Stimulated activated CD4-positive, alpha-beta T cell treated with anti-CD3 and anti-CD28 coated beads, Interleukin-1b, Interleukin-23, amount 100 ng/mL, for 24 hours (primary cell): ENCODE measurements around the gene ITPRID2.
"Not testable (repeated sequence)": the region's sequence is repeated elsewhere in the genome, so short reads cannot be mapped to it uniquely, and the experiment has no call there.

Experiments used
- DNase-seq, 4 experiments: peaks; one replicate each; pipeline ENCODE4 v3.0.0-alpha.2; 2020; ENCODE audit warnings: low read depth in 4 of 4, low spot score in 1 of 4

Gene ITPRID2

DNA sequence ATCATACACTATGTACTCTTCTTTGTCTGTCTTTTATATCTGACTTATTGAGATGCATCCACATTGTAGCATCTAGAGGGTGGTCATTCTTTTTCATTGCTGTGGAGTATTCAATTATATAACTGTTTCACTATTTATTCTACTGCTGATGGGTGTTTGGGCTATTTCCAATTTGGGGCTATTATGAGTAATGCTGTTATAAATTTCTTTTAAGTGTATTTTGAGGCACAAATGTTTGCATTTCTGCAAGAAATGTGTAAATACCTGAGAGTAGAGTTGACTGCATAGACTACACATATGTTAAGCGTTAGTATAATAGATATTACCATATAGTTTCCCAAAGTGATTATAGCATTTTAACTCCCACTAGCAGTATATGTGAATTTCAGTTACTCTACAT lies 67.2 kb downstream of the ITPRID2 start:
- no peak for DNase-seq

DNA sequence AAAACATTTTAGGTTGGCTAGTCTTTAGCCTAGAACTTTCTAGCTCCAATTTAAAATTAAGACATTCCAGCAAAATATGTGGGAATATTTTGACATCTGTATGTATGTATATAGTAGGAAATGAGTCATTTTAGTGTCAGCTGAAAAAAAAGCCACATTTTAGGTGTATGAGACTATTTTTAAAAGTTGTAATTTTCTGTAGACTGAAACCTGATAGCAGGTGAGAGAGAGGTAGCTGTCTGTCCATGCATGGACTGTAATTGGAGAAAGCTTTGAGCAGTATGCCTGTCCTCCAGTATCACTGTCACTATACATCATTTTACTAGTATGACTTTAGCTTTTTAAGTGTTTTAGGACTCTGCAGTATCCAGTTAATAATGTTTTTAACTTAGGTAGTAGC lies 68.0 kb downstream of the ITPRID2 start:
- no peak for DNase-seq

GRCh38 chr2:181961167-181961566 lies 69.6 kb downstream of the ITPRID2 start:
- DNase-seq: not testable (repeated sequence)

DNA sequence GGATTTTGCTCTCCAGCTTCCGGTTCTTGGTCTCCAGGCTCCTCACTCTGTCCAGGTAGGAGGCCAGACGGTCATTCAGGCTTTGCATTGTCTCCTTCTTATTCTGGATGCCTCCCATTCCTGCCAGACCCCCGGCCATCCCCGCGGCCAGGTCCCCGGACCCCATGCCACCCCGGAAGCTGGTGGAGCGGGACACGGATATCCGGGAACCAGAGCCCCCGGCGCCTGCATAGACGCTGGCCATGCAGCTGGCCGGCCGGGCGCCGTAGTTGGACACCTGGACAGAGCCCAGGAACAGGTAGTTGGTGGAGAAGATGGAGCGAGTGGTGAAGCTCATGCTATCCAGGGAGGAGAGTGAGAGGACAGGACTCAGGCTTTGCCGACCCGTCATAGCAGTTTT lies 70.6 kb downstream of the ITPRID2 start:
- DNase-seq: no peak

- DNase-seq: no peak
Observed at GRCh38 chr2:181970160-181970794, 78.7 kb downstream of the ITPRID2 start.

- DNase-seq: no peak
Observed at GRCh38 chr2:181971032-181971431, 79.5 kb downstream of the ITPRID2 start.

GRCh38 chr2:181972431-181973170 lies 81.1 kb downstream of the ITPRID2 start:
- DNase-seq: no peak

- no peak for DNase-seq
Observed at GRCh38 chr2:181973171-181973783, 81.7 kb downstream of the ITPRID2 start.

GRCh38 chr2:181977661-181978350 lies 86.3 kb downstream of the ITPRID2 start:
- DNase-seq: peak in 2 of 4 experiments; percentile 25 to 28

DNA sequence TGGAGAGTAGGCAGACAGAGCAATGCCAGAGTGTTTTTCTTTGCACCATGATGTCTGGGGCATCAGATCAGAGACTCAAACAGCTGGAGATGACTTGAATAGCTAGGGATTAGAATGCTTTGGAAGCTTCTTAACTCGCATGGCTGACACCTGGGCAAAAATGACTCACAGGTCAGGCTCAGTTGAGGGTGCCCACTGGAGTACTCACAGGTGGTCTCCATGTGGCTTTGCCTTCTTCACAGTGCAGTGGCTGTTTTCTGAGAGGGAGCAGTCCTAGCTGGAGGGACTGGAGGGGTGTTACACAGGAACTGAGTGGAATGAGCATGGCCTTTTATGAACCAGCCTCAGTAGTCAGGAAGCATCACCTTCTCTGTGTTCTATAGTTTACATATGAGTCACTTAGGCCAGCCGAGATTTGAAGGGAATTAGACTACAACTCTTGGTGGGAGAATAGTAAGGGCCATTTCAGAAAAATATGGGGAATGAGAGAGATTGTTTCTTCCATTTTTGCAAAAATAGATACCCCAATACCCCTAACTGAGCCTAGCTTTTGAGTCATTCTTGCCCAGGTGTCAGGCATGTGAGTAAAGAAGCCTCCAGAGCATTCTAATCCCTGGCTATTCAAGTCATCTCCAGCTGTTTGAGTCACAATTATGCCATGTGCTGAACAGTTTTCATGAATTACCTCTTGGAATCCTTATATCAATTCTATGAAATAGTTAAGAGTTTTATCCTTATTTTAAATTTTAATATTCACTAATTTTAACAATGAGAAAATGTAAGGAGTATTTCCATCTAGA lies 87.0 kb downstream of the ITPRID2 start:
- DNase-seq: no peak
